Neural cell (in vitro differentiated cells): ENCODE measurements around the gene VPS54.

Source experiments
- CTCF ChIP-seq: fragments of 450-650 bp; IDR thresholded peaks from 2 replicates; pipeline ENCODE4 v1.5.1; 2014; ENCODE audit warnings: antibody characterized with exemption, mild to moderate bottlenecking, moderate library complexity; ENCODE audit not compliant: poor library complexity, severe bottlenecking
- EP300 ChIP-seq: fragments of 450-650 bp; conservative IDR thresholded peaks from 2 replicates; pipeline ENCODE4 v1.6.1; 2014; ENCODE audit warnings: antibody characterized with exemption, mild to moderate bottlenecking, moderate library complexity; ENCODE audit not compliant: poor library complexity, severe bottlenecking
- EZH2 ChIP-seq: fragments of 200-600, 300-800 bp; shearing (Covaris generic), sonication (generic); IDR thresholded peaks from 2 replicates; pipeline ENCODE4 v1.6.1; 2014; ENCODE audit warnings: antibody characterized with exemption, low read length, borderline replicate concordance, mild to moderate bottlenecking; ENCODE audit not compliant: insufficient read depth, poor library complexity, severe bottlenecking
- POLR2AphosphoS5 ChIP-seq: IDR thresholded peaks from 2 replicates; pipeline ENCODE4 v1.6.1; 2012
- RAD21 ChIP-seq: fragments of 450-650 bp; conservative IDR thresholded peaks from 2 replicates; pipeline ENCODE4 v1.6.1; 2014; ENCODE audit warnings: antibody characterized with exemption, mild to moderate bottlenecking, moderate library complexity
- REST ChIP-seq: IDR thresholded peaks from 2 replicates; pipeline ENCODE4 v1.6.1; 2012; ENCODE audit warnings: borderline replicate concordance
- SMC3 ChIP-seq: fragments of 450-650 bp; conservative IDR thresholded peaks from 2 replicates; pipeline ENCODE4 v1.6.1; 2014; ENCODE audit warnings: antibody characterized with exemption, mild to moderate bottlenecking, moderate library complexity; ENCODE audit not compliant: poor library complexity
- TAF1 ChIP-seq: IDR thresholded peaks from 2 replicates; pipeline ENCODE4 v1.6.1; 2012; ENCODE audit warnings: low read depth

GRCh38 chr2:63977904-63978303 is 41.3 kb downstream of the VPS54 start:
- TF ChIP-seq CTCF = no peak
- no peak for TF ChIP-seq RAD21
- TF ChIP-seq SMC3 = no peak
- TF ChIP-seq EZH2 = no peak
- no peak for TF ChIP-seq POLR2AphosphoS5
- no peak for TF ChIP-seq EP300
- no peak for TF ChIP-seq REST
- TF ChIP-seq TAF1 = no peak
